A673 (cell line): ENCODE results near the gene TTI1.

Experiments
- EZH2 ChIP-seq: fragments of 200-600 bp; sonication (generic); IDR thresholded peaks from 2 replicates; pipeline ENCODE4 v1.6.1; 2017; ENCODE audit warnings: borderline replicate concordance, low read depth, mild to moderate bottlenecking, mixed read lengths, antibody characterized with exemption, low read length; ENCODE audit not compliant: poor library complexity, severe bottlenecking
- TF ChIP-seq, protein P1 (sequence below): fragments of 300-800, 200-600 bp; sonication (generic); conservative IDR thresholded peaks from 2 replicates; pipeline ENCODE4 v1.5.1; 2017; ENCODE audit warnings: low read depth, mild to moderate bottlenecking, antibody characterized with exemption, low read length, moderate library complexity, mixed read lengths

DNA sequence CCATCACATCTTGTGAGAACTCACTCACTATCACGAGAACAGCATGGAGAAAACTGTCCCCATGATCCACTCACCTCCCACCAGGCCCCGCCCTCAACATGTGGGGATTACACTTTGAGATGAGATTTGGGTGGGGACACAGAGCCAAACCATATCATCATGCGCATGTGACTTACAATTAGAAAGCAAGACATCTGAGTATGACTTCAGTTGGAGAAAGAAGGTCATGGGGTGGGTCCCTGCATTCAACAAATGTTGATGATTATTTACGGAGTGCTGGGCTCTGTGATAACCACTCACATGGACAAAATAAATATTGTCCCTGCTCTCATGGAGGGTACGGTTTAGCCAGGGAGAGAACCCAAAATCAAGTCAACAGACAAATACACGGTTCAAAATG, 92.4 kb downstream of the TTI1 start:
- TF ChIP-seq, protein P1, sequence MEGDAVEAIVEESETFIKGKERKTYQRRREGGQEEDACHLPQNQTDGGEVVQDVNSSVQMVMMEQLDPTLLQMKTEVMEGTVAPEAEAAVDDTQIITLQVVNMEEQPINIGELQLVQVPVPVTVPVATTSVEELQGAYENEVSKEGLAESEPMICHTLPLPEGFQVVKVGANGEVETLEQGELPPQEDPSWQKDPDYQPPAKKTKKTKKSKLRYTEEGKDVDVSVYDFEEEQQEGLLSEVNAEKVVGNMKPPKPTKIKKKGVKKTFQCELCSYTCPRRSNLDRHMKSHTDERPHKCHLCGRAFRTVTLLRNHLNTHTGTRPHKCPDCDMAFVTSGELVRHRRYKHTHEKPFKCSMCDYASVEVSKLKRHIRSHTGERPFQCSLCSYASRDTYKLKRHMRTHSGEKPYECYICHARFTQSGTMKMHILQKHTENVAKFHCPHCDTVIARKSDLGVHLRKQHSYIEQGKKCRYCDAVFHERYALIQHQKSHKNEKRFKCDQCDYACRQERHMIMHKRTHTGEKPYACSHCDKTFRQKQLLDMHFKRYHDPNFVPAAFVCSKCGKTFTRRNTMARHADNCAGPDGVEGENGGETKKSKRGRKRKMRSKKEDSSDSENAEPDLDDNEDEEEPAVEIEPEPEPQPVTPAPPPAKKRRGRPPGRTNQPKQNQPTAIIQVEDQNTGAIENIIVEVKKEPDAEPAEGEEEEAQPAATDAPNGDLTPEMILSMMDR: no peak
- no peak for TF ChIP-seq EZH2
